HG03064 (cell line): ENCODE results near the gene TMEM79.

Source experiments
- ATAC-seq: cut with Tn5 transposase; IDR thresholded peaks from one replicate; pipeline ENCODE4 v1.9.1; 2021; ENCODE audit warnings: low read depth; ENCODE audit not compliant: unreplicated experiment

Gene TMEM79

DNA sequence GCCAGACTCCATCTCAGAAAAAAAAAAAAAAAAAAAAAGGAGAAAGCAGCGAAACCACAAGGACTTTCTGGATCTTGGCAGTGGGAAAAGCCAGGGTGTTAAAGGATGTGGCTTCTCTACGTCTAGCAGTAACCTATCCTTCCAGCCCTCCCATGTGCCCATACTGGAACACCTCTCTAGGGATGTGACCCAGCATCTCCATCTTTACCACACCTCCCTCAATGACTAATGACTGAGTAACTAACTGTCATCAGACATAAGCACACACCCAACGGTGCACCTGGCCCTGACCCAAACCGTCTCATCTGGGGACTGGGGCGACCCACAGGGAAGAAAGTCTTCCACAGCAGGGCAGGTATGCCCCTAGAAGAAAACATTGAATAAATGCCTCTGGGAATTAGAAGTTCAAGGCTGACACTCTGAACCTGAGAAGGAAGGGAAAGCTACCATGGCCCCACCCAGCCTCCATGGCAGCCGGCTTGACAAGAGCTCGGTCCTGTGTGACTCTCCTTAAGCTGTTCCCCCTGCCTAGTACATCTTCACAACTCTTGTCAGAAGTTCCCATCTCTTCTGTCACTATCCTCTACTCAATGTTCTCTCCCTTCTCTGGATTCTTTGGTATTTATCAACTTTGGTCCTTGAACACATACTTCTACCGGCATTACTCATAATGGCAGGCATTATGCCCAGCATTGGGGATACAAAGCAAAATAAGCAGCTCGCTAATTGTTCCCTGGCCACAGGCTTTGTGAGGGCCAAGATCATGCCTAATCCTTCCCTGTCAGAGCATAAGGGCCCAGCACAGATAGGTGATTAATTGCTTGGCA lies 21.5 kb upstream of the TMEM79 start:
- no peak for ATAC-seq

DNA sequence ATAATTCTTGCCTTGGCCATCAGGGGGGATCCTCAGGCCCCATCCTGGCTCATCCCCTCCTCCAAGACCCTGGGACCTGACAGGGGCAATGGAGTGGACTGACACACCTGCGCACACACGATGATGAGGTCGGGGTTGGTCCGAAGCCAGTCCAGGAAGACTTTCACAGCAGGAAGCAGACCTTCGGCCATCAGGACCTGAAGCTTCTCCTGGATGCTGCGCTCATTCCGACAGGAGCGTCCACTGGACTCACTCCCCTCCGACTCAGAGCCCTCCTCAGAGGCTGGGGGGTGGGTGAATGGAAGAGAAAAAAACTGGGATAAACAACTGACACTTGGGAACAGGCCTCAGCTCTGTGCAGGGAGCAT lies 20.9 kb upstream of the TMEM79 start:
- ATAC-seq, result no peak

DNA sequence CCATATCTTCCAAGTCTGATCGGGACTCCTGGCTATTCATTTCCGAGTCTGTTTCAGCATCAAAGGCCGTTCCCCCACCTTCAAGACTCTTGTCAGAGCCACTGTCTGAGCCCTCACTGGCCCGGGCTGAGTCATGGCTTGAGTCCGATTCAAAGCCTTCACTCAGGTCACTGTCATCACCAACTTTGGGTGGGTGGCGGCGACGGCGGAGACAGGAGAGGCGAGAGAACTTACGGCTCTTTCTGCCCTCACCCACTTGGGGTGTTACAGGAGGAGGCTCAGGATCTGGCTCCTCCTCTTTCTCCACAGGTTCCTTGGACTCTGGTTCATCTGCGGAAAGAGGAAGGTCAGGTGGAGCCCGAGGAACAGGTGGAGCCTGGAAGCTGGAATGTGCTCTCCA lies 18.1 kb upstream of the TMEM79 start:
- no peak for ATAC-seq

DNA sequence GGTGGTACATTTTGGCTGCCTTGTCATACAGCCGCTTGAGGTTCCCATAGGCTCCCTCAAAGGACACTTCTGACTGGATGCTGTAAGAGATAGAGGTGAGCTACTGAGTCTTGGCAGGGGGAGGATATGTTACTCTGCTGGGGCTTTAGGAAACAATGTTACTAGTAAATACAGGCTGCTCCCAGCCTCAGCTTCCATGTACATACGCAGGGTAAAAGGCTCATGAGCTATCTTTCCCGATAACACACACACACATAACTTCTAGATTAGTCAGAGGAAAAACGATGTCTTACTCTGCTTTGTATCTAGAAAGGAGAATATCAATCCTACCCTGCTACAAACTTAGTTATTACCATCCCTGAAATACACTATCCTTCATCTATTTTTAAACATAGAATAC lies 15.8 kb upstream of the TMEM79 start:
- ATAC-seq, result no peak

DNA sequence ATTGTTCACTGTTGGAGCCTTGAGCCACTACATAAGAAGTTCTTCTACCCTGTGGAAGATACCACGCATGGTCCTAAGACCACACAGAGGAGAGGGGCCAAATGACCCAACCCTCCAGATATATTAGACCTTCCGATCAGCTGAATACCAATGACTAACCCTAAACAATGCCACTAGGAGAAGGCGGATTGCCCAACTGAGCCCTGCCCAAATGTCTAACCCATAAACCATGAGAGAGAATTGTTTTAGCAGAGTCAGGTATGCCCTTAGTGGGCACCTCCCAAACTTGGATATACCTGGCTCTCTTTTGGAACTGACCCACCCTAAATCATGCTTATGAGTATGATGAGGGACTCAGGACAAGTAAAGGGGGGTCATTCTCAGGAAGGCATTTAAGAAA lies 13.8 kb upstream of the TMEM79 start:
- ATAC-seq, result no peak

DNA sequence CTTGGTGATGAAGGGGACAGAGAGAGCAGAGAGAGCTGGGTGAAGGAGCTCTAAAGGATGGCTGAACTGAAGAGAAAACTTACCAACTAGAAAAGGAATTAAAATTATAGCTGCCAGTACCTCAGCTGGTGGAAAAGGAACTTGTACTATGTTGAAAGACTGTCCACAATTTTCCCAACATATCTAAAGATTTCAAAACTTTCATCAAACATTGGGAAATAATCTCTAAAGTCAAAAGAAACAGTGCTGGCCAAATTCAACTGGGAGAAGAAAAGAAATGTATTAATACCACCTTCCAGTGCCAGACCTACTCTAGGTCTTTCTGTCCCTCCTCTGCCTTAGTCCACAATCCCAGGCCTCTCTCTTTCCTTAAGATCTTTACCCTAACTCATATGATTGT lies 7.6 kb upstream of the TMEM79 start:
- no peak for ATAC-seq

DNA sequence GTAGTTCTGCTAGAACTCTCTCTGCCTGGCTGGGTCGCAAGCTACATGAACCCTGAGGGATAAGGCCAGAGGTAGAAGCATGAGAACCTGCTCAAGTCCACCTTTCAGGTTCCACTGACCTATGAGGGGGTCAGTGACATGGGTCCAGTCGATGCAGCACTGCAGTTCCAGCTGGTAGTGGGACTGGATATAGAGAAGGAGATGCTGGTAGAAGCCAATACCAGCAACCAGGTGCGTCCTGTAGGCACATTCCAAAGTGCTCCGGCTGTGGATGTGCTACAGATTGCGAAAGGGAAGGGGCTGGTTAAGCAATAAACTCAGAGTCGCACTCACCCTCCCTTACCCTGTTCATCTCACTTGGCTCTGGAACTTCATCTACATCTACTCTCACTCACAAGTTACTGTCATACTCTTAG lies 7.2 kb upstream of the TMEM79 start:
- no peak for ATAC-seq

DNA sequence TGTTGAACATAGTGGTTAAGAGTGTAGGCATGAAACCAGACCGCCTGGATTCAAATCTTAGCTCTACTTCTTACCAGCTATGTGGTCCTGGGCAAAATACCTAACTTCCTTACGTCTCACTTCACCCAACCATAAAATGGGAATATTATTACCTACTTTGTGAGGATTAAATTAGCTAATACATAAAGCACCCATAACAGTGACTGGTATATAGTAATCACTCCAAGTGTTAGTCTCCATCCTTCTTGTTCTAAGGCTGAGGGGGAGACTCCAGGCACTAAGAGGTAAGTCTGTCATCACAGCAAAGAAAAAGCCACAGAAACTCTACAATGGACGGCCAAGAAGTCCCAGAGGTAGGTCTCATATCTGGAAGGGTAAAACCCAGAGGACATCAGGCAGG lies 4.3 kb upstream of the TMEM79 start:
- no peak for ATAC-seq

DNA sequence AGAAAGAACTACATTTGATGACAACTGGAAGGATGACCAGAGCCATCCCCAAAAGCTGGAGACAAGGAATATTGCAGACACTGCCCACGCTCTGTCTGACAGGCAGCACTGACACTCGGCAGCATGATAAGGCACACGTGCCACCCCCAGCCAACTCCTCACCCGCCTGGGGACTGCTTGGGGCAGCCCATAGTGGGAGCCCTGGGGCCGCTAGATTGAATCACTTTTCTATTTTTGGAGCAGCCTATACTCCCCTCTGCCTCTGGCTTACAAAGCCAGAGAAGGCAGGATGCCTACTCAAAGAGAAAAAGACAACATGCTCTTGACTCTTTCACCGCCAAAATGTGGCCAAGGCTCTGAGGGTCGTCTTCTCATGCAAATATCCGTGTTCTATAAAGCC lies 2.8 kb upstream of the TMEM79 start:
- peak; percentile 40 for ATAC-seq

DNA sequence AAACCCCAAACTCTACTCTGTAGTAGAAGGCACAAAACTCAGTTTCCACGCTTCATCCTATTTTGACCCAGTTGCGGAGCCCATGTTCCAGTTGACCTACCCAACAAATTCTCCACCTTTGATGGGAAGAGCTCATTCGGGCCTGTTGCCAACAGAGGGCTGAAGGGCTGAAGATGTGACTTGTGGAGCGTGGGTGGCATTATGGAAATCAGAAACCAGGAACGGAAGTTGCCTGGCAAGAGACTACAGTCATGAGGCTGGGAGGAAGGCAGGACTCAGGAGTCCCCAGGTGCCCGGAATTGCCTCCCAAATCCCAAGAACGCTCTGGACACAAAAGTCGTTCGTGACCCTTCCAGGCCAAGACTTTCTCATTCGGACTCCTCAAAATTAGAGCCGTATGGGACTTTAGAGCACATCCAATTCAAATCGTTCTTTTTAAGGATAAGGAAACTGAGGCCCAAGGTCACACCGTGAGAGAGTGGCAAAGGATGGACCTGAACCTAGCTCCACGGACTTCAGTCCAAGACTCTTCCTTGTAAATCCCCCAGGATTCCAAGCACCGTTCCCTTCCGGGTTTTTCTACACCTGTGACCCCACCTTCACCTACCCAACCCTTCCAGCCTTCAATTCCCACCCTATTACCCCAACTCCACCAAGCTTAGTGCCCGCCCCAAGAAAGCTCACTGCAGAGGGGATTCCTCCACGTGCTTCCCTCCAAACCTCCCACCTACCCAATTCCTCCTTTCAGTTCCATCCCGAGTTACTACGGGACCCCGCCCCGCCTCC lies 2.2 kb upstream of the TMEM79 start:
- no peak for ATAC-seq

DNA sequence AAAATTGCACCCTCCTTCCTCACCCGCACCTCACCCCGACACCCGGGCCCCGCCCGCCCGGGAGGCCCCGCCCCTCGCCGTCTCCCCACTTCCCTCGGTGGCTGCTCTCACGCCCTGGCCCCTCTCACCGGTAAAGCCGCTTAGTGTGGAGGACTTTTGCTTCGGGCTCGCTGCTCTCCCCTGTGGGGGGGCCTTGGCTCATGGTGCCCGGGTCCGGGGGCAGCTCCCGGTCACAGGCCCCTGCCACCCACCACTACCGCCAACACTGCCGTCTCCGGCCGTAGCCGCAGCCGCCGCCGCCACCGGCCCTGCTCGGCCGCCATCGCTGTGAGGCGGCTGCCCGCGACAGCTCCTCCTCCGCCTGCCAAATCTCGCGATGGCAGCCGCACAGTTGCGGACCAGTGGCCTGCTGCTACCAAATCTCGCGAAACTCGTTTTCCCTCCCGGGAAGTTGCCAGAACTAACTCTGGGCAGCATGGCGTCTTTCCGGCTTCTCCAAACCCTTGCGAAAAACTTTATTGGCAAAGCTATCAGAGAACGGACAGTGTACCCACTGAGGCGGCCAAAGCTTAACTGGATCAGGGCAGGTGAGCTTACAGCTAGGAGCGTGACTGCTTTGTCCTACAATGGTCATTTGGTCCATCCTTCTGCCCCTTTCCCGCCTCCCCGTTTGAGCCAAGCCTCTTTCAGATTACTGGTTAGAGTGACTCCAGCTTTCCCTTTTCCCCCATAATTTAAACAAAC lies 1.5 kb upstream of the TMEM79 start, which contains the start of gene SMG5:
SMG5 (minus strand) TSS at position 347 of the 744 bp plus-strand sequence; CDS start at position 202, 145 bp downstream.
- peak; percentile 77 for ATAC-seq

DNA sequence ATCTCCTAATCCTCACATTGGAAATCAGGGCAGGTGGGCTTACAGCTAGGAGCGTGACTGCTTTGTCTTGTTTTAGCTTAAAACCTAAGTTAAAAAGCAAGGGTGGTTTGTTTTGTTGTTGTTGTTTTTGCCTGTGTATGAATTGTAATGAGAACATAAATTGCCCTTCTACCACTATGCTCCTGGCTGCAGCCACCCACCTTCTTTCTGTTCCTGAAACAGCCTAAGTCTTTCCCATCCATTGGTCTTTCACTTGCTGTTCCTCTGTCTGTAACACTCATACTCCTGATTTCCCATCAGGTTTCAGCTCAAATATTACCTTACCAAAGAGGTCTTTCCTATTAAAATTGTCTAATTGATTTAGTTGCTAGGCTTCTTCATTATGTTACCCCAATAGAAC lies 604 bp upstream of the TMEM79 start:
- ATAC-seq, result no peak

DNA sequence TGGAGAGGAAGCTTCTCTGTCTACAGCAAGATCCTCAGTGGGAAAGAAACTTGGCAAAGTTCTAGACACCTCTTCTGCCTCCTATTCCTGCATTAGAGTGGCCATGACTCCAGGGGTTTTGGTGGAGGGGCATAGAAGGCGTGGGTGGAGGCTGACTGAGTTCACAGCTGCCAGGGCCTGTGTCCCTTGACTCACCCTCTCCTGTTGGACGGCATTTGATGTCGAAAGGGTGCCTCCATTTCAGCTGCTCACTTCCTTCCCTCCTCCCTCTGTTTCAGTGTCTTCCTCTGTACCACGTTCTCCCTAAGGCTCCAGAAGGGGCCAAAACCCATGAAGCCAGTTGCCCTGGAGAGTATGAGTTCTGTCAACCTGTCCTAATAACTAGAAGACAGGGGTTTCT lies 632 bp downstream of the TMEM79 start:
- no peak for ATAC-seq

DNA sequence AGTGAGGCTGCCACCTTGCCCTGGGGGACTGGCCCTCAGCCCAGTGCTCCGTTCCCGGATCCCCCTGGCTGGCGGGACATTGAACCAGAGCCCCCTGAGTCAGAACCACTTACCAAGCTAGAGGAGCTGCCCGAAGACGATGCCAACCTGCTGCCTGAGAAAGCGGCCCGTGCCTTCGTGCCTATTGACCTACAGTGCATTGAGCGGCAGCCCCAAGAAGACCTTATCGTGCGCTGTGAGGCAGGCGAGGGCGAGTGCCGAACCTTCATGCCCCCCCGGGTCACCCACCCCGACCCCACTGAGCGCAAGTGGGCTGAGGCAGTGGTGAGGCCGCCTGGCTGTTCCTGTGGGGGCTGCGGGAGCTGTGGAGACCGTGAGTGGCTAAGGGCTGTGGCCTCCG lies 1.3 kb downstream of the TMEM79 start:
- ATAC-seq, result no peak

DNA sequence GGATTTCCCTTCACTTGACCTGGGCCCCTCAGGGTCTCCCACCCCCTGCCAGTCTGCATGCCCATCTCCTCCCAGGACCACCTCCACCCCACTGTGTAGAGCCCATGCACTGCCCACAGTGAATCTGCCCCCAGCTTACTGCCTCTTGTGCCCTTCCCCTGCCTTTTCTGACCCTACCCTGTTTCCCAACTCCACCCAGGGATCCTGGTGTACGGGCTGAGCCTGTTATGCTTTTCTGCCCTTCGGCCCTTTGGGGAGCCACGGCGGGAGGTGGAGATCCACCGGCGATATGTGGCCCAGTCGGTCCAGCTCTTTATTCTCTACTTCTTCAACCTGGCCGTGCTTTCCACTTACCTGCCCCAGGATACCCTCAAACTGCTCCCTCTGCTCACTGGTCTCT lies 1.9 kb downstream of the TMEM79 start:
- no peak for ATAC-seq

DNA sequence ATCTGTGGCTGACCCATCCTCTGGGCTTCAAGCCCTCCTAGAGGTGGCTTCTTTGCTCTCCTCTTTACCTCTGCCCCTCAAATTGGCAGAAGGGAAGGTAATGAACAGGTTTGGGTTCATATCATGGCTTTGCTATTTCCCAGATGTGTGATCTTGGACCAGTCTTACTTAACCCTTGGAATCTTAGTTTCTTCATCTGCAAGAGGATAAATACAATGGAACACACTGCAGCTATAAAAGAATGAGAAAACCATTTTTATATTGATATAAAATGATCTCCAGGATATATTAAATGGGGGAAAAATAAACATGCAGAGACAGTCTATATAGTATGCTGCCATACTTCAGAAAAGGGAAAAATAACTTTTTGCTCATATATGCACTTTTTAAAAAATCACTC lies 5.7 kb downstream of the TMEM79 start:
- ATAC-seq, result no peak

DNA sequence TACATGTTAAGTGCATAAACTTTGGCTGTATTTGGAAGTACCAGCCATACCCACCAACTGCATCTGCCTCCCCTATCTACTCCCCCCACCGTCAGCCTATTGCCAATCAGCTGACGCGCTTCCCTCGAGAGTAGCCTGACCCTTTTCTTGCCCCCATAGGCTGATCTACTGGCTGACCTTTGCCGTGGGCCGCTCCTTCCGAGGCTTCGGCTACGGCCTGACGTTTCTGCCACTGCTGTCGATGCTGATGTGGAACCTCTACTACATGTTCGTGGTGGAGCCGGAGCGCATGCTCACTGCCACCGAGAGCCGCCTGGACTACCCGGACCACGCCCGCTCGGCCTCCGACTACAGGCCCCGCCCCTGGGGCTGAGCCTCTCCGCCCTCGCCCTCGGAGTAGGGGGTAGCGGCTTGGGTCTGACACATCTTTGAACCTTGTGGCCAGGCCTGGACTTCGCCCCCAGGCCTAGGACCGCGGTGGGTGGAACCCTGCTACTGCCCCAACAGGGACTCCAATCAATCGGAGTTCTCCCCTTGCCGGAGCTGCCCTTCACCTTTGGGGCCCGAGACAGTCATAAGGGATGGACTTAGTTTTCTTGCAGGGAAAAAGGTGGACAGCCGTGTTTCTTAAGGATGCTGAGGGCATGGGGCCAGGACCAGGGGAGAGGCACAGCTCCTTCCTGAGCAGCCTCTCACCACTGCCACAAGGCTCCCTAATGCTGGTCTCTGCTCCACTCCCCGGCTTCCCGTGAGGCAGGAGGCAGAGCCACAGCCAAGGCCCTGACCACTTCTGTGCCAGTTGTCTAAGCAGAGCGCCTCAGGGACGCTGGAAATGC lies 7.3 kb downstream of the TMEM79 start:
- ATAC-seq, result no peak

DNA sequence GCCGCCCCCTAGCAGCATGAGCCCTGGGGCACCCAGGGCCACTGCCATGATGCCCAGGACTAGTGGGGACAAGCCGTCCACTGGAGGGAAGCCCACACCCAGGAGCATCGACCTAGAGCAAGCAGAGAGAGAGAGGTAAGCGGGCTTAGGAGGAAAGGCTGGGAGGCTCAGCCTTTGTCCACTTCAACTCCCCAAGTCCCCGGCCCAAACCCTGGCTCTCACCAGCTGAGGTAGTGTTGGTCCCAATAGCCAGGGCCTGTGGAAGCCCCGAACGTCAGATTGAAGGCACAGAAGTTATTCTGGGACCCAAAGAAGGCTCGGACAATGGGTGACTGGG lies 8.9 kb downstream of the TMEM79 start:
- ATAC-seq, result no peak

DNA sequence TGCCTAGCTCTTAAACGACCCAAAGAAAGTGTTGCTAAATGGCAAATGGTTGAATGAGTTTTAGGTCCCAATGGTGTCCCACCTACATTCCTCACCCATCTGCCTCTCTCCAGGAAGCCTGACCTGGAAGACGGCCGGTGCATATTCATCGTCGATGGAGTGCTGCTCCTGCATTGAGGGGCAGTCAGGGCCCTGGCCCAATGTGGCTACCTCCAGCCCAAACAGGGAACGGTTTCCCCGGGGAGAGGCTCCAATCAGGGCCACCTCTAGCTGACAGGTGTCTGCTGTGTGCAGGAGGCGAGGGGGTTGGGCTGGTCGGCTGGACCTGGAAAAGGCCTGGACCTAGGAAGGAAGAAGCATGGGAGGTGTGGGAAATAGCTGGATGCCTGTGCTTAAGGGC lies 9.8 kb downstream of the TMEM79 start:
- ATAC-seq, result no peak

DNA sequence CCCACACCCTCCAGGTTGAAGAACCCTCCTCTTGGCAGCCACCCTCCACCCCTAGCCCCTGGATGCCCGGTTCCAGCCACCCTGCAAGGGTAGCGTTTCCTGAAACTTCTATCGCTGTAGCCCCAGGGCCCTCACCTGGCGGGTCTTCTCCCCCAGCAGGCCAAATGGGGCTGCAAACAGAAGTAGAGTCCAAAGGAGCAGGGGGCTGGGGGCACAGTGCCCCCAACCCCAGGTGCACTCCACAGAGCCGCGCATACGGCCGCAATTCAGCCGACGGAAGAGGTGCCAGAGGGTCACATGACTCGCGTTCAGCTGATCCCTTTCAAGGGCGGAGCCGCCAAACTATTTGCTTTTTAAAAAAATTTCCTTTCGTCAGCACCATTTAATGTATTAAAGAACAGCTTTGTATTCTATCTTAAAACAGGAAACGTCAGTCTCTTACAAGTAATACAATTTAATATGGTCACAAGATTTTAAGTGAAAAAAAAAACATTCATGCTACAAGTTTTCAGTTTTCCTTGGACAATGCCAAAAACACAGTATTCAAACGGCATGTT lies 11.3 kb downstream of the TMEM79 start, which contains the start of gene GLMP:
GLMP (minus strand) TSS at position 289 of the 557 bp plus-strand sequence; CDS start at position 255, 34 bp downstream.
- ATAC-seq, result no peak
